Putamen (tissue), 1 donor: ENCODE results near the gene MBD3L1.

Experiments
- DNase-seq: peaks from one replicate; pipeline ENCODE4 v3.0.0-alpha.2; 2016; ENCODE audit warnings: low spot score

MBD3L1 gene

DNA sequence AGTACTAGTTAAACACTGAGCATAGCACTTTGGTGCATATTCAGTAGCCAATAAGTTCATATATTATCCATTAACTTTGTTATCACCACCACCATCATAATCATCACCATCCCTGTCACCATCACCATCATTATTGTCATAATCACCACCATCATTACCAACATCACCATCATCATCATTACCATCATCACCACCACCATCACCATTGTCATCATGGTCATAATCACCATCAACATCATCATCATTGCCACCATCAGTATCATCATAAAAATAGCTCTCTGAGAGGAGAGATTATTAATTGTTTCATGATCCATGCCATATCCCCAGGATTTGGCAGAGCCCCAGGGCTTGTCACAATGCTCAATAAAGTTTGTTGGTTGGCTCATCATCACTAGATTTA lies 49.3 kb downstream of the MBD3L1 start:
- no peak for DNase-seq

DNA sequence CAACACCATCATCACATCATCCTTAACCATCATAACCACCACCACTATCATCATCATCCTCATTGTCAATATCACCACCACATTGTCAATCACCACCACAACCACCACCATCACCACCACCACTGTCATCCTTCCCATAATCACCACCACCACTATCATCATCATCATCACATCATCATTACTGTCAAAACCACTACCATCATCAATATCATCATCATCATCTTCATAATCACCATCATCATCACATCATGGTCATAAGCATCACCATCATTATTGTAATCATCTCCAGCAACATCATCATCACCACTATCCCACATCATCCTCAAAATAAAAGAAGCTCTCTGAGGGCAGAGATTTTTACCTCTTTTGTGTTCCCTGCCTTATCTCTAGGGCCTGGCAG lies 52.2 kb downstream of the MBD3L1 start:
- DNase-seq, result no peak

DNA sequence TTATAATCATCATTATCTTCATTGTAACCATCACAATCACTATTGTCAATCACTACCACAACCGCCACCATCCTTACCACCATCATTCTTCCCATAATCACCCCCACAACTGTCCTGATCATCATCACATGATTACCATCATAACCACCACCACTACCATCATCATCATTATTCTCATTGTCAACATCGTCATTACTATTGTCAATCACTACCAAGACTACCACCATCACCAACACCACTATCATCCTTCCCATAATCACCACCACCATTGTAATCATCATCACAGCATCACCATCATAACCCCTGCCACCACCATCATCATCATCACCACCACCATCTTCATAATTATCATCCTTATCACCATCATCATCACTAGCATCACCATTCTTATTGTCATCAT lies 55.2 kb downstream of the MBD3L1 start:
- no peak for DNase-seq

GRCh38 chr19:8890260-8890659 lies 58.1 kb downstream of the MBD3L1 start:
- DNase-seq, result no peak
